HG03469 (cell line): ENCODE measurements around the gene B4GAT1.

Experiments
- ATAC-seq: cut with Tn5 transposase; IDR thresholded peaks from one replicate; pipeline ENCODE4 v1.9.1; 2021; ENCODE audit warnings: mild to moderate bottlenecking, moderate library complexity, moderate number of reproducible peaks; ENCODE audit not compliant: unreplicated experiment

The B4GAT1 gene

DNA sequence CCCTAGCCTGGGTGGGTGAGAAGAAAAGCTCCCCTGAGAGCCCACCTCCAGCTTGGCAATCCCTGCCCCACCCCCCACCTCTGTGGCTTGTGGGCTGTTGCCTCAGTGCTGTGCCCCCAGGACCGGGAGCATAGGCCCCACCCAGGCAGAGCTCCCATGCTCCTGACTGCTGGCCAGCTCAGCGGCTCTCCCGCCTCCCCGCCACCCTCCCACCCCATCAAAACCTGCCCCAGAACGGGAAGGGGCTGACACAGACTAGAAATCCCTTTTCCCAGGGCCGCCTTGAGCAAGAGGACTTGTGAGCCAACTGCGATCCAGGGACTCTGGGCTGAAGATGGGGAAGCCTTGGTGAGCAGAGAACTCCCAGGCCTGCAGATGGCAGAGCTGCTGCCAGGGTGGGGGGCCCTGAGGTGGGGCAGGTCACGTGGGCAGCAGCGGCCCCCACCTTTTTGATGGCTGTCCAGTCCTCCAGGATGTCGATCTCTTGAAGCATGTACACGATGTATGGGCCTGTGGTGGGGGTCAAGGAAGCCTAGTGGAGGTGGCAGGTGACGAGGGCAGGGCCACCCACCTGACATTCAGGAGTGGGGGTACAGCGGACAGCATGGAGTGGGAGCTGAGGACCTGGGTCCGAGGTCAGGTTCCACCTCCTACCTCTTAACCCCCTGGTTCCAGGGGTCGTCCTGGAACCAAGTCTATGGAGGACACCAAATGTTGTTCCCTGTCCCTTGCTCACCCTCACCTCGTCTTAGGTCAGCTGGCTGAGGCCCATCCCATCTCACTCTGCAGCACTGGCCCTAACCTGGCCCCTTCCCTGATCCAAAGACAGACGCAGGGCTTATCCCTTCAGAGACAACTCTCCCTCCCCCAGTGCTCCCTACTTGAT lies 8.9 kb downstream of the B4GAT1 start:
- no peak for ATAC-seq

GRCh38 chr11:66337103-66337899 lies 10.1 kb downstream of the B4GAT1 start:
- no peak for ATAC-seq

DNA sequence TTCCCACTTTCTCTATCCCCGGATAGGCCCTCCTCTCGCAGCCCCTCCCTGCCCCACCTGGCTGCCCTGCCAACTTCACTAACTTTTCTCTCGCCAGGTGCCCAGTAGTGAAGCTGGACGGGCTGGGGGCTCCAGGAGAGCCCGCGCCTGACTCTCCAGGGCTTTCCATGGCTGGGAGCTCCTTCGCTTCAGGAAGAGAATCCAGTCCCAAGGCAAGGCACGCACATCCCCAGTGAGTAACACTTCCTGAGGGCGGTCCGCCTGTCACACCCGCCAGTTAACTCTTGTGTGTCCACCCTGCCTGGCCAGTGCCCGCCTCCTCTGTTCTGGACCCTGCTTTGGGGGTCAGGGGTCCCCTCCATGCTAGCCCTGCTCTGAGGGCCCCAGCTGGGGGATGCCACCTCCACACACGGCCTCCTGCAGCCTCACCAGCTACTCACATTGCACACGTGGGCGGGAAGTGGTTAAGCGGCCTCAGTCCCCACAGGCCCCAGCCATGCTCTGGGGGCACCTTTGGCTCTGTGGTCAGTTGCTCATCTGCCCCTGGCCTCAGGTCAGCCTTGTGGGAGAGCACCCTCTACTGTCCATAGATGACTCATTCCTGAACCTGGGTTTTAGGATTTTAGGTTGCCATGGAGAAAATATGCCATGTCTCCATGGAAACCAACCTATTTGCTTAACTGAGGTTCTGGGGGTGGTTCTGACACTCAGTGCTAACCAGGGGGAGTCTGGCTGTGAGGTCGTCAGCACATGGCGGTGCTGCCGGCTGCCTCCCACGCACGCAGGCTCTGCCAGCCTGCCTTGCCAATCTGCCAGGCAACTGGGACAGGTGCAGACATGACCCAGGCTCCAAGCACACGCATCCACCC lies 11.0 kb downstream of the B4GAT1 start, which contains the start of gene RIN1:
Gene RIN1, minus strand, starts transcription at position 201 of the 869 bp plus-strand sequence. Its CDS starts 32 bp downstream, at position 169.
- ATAC-seq: no peak

- ATAC-seq: no peak
Observed at GRCh38 chr11:66335531-66336233, 11.7 kb downstream of the B4GAT1 start.

- ATAC-seq: no peak
Observed at GRCh38 chr11:66334605-66335442, 12.6 kb downstream of the B4GAT1 start.

GRCh38 chr11:66333896-66334604 lies 13.4 kb downstream of the B4GAT1 start:
- ATAC-seq: no peak

GRCh38 chr11:66333220-66333877 lies 14.1 kb downstream of the B4GAT1 start:
- no peak for ATAC-seq

DNA sequence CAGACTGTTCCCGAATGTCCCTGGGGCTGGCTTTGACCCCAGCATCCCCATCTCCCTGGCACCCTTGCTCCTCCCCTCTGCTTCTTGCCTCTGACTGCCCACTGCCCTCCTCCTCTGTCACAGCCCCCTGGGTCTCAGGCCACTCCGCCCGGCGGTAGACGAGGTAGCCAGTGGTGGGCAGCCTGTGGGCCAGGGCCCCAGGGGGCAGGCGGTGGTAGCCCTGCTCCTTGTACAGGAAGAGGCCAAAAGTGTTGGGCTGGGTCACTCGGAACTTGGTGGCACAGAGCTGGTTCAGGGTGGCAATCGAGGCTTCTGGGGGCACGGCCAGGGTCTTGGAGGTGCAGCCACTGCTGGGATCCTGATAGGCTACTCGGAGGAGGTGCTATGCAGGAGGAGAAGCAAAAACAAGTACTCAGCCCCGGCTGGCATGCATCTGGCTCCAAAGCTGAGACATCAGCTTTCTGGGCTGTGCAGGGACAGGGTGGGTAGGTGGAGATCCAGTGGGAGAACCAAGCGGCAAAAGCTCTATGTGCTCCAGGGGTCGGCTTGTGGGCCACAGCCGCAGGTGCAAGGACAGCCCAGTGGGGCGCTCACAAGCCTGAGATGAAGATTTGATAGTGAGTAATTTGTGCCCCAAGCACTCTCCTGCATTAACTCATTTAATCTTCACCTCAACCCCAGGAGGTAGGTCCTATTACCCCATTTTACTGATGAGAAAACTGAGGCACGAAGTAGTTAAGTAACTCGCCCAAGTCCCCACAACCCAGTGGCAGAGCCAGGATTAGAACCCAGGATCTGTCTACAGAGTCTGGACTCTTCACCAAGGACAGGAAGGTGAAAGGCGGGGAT lies 14.8 kb downstream of the B4GAT1 start:
- no peak for ATAC-seq

DNA sequence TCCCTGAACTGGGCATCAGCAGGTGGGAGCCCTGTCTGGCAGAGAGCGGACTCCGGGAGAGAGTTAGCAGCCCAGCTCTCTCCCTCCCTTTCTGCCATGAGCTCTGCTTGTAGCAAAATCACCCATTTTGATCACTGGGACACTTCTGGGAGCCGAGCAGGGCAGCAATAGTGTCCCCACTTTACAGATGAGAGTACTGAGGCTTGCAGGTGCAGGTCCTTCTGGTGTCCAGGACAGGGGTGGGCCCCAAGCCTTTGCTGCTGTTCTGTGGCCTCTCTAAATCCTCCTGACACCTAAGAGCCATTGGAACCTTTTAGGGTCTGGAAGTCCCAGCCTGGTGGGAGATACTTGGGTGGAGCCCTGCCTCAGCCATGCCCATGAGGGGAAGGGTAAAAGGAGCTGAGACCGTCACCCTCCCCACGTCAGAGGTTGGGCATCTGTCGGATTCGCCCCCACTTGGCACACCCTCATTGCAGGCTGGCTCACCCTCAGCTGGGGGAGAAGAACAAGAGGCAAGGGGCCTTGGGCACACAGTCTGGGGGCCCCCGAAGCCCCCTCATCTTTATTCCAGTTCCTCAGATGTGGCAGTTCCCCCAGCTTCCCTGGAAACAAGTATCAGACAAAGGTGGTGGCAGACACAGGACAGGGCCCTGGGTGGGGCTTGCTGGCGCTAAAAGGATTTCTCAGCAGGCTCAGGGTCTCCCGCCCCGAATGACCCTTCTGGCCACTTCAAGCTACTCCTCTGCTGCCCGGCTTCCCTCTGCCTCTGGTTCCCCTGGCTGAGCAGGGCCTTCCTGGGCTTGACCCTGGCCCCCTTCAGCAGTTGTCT lies 15.7 kb downstream of the B4GAT1 start:
- ATAC-seq: no peak

GRCh38 chr11:66330931-66331330 lies 16.5 kb downstream of the B4GAT1 start:
- ATAC-seq: no peak

DNA sequence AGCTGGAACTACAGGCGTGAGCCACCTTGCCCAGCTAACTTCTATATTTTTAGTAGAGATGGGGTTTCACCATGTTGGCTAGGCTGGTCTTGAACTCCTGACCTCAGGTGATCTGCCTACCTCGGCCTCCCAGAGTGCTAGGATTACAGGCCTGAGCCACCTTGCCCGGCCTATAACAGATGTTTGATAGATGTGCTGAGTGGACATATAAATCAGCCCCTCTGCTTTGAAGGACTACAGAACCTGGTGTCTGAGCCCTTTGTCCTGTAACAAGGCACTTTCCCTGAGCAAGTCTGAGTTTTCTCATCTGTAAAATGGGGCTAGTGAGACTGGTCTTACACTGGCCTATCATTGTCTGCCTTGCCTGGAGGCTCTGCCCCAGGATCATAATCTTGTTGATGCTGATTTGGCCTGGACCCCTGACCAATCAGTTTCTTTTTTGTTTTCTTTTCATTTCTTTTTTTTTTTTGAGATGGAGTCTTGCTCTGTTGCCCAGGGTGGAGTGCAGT lies 18.2 kb downstream of the B4GAT1 start:
- no peak for ATAC-seq

GRCh38 chr11:66328302-66329144 lies 18.9 kb downstream of the B4GAT1 start:
- ATAC-seq: no peak

DNA sequence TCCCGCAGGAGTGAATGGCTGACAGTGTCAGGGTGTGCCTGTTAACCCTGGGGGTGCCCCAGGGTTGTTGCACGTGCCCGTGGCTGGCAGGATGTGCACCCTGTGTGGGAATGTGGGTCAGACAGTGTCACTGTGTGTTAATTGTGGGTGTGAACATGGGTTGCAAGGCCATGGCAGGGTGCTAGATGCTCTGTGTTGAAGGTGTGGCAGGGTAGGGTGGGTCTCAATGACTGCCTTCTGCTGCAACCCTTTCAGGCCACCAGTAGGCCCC lies 19.5 kb downstream of the B4GAT1 start:
- no peak for ATAC-seq

DNA sequence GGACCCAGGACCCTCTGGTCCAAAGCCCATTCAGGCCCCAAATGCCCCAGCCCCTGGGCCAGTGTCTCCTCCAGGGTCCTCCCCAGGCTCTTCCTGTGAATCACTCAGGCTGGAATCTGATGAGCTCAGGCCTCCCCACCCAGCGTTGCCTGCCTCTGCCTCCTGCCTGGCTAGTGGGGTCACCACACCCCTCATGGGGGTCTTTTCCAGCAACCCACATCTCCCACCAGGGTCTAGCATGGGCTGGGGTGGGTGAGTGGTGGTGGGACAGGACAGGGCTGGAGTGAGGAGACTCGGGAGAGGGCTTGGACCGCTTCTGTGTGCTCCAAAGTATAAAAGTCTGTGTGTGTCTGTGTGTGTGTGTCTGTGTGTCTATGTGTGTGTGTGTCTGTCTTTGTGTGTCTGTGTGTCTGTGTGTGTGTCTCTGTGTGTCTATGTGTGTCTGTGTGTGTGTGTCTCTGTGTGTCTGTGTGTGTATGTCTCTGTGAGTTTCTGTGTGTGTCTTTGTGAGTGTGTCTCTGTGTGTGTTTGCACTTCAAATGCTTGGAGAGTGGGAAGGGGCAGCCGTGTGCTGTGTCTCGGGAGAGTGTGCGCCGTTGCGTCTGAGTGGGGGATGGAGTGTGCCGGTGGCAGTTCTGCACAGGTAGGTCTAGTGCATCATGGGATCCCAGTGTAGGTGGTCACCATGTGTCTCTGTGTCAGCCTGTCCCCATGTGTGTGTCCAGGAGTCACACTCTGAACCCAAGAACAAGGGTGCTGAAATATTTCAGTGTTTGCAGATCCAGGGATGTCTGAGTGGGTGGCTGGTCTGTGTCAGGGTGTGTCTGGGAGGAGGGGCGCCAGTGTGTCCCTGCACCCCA lies 20.0 kb downstream of the B4GAT1 start:
- no peak for ATAC-seq
